HG03460 (cell line): Measurements from ENCODE around the gene AK9.

Experiments used
- ATAC-seq: cut with Tn5 transposase; IDR thresholded peaks from one replicate; pipeline ENCODE4 v1.9.1; 2021; ENCODE audit not compliant: unreplicated experiment

The AK9 gene

GRCh38 chr6:109485266-109485935 lies 205.6 kb downstream of the AK9 start:
- no peak for ATAC-seq

GRCh38 chr6:109484122-109484521 lies 206.9 kb downstream of the AK9 start:
- no peak for ATAC-seq

GRCh38 chr6:109483735-109484057 lies 207.3 kb downstream of the AK9 start:
- peak; percentile 8 for ATAC-seq

GRCh38 chr6:109482905-109483734 lies 207.9 kb downstream of the AK9 start, which contains the start of gene ZBTB24:
Gene ZBTB24 (minus strand): TSS chr6:109483219. CDS start chr6:109482026, 1,193 bp downstream.
- ATAC-seq, result peak; percentile 89

GRCh38 chr6:109480993-109481480 lies 210.0 kb downstream of the AK9 start:
- ATAC-seq, result no peak

- ATAC-seq, result no peak
Measured at GRCh38 chr6:109478841-109479624, 212.0 kb downstream of the AK9 start.

GRCh38 chr6:109478222-109478805 lies 212.7 kb downstream of the AK9 start:
- no peak for ATAC-seq

GRCh38 chr6:109477725-109478124 lies 213.3 kb downstream of the AK9 start:
- peak; percentile 75 for ATAC-seq

GRCh38 chr6:109477184-109477583 lies 213.8 kb downstream of the AK9 start:
- no peak for ATAC-seq

- no peak for ATAC-seq
Measured at GRCh38 chr6:109475625-109476024, 215.4 kb downstream of the AK9 start.

GRCh38 chr6:109474995-109475394 lies 216.0 kb downstream of the AK9 start:
- no peak for ATAC-seq

- ATAC-seq, result no peak
Measured at GRCh38 chr6:109473120-109473519, 217.9 kb downstream of the AK9 start.

- peak; percentile 65 for ATAC-seq
Measured at GRCh38 chr6:109472132-109472995, 218.6 kb downstream of the AK9 start.

- ATAC-seq, result no peak
Measured at GRCh38 chr6:109471105-109471810, 219.7 kb downstream of the AK9 start.

GRCh38 chr6:109469591-109470189 lies 221.3 kb downstream of the AK9 start:
- ATAC-seq, result no peak

GRCh38 chr6:109467696-109468095 lies 223.3 kb downstream of the AK9 start:
- no peak for ATAC-seq

GRCh38 chr6:109466212-109466923 lies 224.6 kb downstream of the AK9 start:
- ATAC-seq, result no peak

GRCh38 chr6:109465772-109466171 lies 225.2 kb downstream of the AK9 start:
- ATAC-seq, result no peak
